GM21423 (cell line): ENCODE measurements around the gene PPTC7.
"Not testable (repeated sequence)": the region's sequence is repeated elsewhere in the genome, so short reads cannot be mapped to it uniquely, and the experiment has no call there.

Experiments used
- ATAC-seq: cut with Tn5 transposase; IDR thresholded peaks from one replicate; pipeline ENCODE4 v1.9.1; 2021; ENCODE audit warnings: mild to moderate bottlenecking, moderate library complexity; ENCODE audit not compliant: unreplicated experiment

The PPTC7 gene

GRCh38 chr12:110587102-110587501, 4.0 kb upstream of the PPTC7 start:
- not testable (repeated sequence) for ATAC-seq

GRCh38 chr12:110585231-110585799, 2.2 kb upstream of the PPTC7 start:
- no peak for ATAC-seq

GRCh38 chr12:110582276-110583136, 612 bp downstream of the PPTC7 start:
- peak; percentile 37 for ATAC-seq

GRCh38 chr12:110581931-110582275, 1.2 kb downstream of the PPTC7 start:
- ATAC-seq, result no peak

- no peak for ATAC-seq
Observed at GRCh38 chr12:110579535-110580253, 3.4 kb downstream of the PPTC7 start.

GRCh38 chr12:110578694-110579534, 4.2 kb downstream of the PPTC7 start:
- no peak for ATAC-seq

- no peak for ATAC-seq
Observed at GRCh38 chr12:110577864-110578693, 5.0 kb downstream of the PPTC7 start.

- ATAC-seq, result no peak
Observed at GRCh38 chr12:110576504-110576903, 6.6 kb downstream of the PPTC7 start.

- ATAC-seq, result no peak
Observed at GRCh38 chr12:110575326-110575725, 7.8 kb downstream of the PPTC7 start.

GRCh38 chr12:110574717-110575230, 8.3 kb downstream of the PPTC7 start:
- ATAC-seq, result not testable (repeated sequence)

GRCh38 chr12:110574044-110574443, 9.1 kb downstream of the PPTC7 start:
- no peak for ATAC-seq

GRCh38 chr12:110570798-110571197, 12.3 kb downstream of the PPTC7 start:
- ATAC-seq, result not testable (repeated sequence)

GRCh38 chr12:110569838-110570237, 13.3 kb downstream of the PPTC7 start:
- ATAC-seq, result not testable (repeated sequence)

- ATAC-seq, result no peak
Observed at GRCh38 chr12:110568752-110569151, 14.4 kb downstream of the PPTC7 start.

- no peak for ATAC-seq
Observed at GRCh38 chr12:110566993-110567392, 16.1 kb downstream of the PPTC7 start.

GRCh38 chr12:110565894-110566871, 16.9 kb downstream of the PPTC7 start:
- ATAC-seq, result no peak

- no peak for ATAC-seq
Observed at GRCh38 chr12:110564471-110564991, 18.6 kb downstream of the PPTC7 start.

GRCh38 chr12:110563702-110564470, 19.2 kb downstream of the PPTC7 start:
- ATAC-seq, result no peak
